Fibroblast of lung (primary cell): ENCODE measurements around the gene MAP3K9.

Experiments
- EZH2 ChIP-seq: IDR thresholded peaks from 2 replicates; pipeline ENCODE4 v1.5.1; 2012; ENCODE audit warnings: low read length, control low read depth, mild to moderate bottlenecking; ENCODE audit errors: missing control alignments
- TF ChIP-seq, protein P1 (sequence below), 2 donors: IDR thresholded peaks in 1 of 2; conservative IDR thresholded peaks in 1 of 2; 1 replicate in 1 of 2; 2 replicates in 1 of 2; pipeline ENCODE4 v1.5.1; 2011 to 2012; ENCODE audit warnings: low read length in 2 of 2, control low read depth in 1 of 2, inconsistent platforms in 1 of 2, low read depth in 1 of 2, mild to moderate bottlenecking in 1 of 2

DNA sequence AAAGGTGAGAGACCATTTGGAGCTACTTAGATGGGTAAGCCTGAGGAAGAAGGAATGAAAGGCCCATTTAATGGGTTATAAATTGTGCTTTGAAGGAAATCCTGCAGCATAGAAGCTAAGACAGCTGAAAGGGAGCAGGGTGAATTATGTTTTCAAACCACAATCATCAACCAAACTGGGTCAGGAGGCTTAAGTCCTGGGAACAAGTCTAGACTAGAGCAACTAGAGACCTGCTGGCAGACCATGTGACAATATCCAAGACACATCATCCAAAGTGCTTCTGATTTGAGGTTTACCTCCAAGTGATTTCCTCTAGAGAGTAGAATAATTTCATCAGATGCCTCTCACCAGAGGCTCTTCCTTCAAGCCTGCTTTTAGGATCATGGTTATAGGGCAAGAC is 53.7 kb downstream of the MAP3K9 start:
- TF ChIP-seq, protein P1, sequence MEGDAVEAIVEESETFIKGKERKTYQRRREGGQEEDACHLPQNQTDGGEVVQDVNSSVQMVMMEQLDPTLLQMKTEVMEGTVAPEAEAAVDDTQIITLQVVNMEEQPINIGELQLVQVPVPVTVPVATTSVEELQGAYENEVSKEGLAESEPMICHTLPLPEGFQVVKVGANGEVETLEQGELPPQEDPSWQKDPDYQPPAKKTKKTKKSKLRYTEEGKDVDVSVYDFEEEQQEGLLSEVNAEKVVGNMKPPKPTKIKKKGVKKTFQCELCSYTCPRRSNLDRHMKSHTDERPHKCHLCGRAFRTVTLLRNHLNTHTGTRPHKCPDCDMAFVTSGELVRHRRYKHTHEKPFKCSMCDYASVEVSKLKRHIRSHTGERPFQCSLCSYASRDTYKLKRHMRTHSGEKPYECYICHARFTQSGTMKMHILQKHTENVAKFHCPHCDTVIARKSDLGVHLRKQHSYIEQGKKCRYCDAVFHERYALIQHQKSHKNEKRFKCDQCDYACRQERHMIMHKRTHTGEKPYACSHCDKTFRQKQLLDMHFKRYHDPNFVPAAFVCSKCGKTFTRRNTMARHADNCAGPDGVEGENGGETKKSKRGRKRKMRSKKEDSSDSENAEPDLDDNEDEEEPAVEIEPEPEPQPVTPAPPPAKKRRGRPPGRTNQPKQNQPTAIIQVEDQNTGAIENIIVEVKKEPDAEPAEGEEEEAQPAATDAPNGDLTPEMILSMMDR (conservative IDR thresholded peaks at IDR 0.05 in 1 of 2, IDR thresholded peaks at IDR 0.05 in 1 of 2; ENCODE audit: low read depth in 1 of 2, low read length in 2 of 2), result no peak
- no peak for TF ChIP-seq EZH2
